ENCODE data around the gene PCDH9.
"Not testable (repeated sequence)": the region's sequence is repeated elsewhere in the genome, so short reads cannot be mapped to it uniquely, and the experiment has no call there.

The PCDH9 gene

DNA sequence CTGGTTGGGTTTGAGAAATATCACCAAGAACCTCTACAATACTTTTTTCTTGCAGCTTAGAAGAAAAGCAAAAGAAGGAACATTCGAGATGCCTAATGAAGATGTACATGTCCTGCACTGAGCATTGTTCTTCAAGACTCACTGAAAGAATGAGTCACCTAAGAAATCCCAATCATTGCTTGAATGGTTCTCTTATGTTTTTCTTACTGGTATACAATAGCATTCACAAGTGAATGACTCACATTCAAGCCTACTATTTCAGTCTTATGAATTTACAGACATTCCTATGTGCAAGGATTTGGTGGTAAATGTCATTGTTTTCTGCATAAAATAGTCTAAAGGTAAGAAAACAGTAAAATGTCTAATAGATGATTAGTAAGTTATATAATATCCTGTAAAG lies 594.6 kb downstream of the PCDH9 start:
- no peak for DNase-seq

- DNase-seq = no peak
These were observed 595.8 kb downstream of the PCDH9 start for GRCh38 chr13:66634384-66634783.

- DNase-seq = no peak
These were observed 602.6 kb downstream of the PCDH9 start for GRCh38 chr13:66627512-66627911.

GRCh38 chr13:66624302-66624701 lies 605.8 kb downstream of the PCDH9 start:
- DNase-seq = no peak

DNA sequence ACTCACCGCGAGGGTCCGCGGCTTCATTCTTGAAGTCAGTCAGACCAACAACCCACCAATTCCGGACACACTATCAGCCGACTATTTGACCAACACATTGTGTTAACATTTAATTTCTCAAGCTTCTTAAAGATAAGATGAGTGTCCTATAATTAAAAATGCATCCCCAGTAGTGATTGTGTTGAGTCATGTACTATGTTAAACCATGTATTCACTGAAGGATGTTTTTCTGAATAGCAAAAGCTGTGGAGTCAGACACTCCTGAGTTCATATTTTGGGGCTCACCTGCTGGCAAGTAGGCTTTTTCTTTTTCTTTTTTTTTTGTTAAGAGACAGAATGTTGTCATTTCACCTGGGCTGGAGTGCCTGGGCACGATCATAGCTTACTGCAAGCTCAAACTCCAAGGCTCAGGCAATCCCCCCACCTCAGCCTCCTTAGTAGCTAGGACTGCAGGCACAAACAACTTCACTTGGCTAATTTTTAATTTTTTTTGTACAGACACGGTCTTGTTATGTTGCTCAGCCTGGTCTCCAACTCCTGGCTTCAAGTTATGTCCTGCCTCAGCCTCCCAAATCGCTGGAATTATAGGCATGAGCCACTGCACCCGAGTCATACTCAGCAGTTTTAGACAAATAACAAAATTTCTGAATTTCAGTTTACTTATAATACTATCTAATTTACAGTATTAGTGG lies 606.9 kb downstream of the PCDH9 start:
- no peak for DNase-seq

- DNase-seq = not testable (repeated sequence)
These were observed 608.2 kb downstream of the PCDH9 start for GRCh38 chr13:66621906-66622447.

DNA sequence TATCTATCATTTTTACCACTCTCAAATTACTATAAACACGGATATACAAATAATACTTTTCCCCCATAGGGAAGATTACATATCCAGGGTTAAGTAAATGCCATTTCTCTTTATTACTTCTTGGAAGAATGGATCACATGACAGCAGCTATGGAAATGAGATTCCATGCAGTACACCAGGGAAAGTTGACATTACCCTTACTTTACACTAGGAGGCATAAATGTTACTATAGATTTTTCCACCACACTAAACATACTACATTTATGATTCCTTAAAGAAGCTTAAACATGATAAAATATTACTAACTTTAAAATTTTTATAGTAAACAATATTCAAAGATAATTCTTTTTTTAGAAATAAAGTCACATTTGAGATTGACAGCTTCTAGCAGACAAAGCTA lies 611.4 kb downstream of the PCDH9 start:
- DNase-seq = peak; percentile 3 to 24

- DNase-seq = no peak
These were observed 612.4 kb downstream of the PCDH9 start for GRCh38 chr13:66617786-66618185.

- no peak for DNase-seq
These were observed 617.2 kb downstream of the PCDH9 start for GRCh38 chr13:66612983-66613382.

GRCh38 chr13:66586489-66586888 lies 643.6 kb downstream of the PCDH9 start:
- peak; percentile 74 to 75 for DNase-seq

DNA sequence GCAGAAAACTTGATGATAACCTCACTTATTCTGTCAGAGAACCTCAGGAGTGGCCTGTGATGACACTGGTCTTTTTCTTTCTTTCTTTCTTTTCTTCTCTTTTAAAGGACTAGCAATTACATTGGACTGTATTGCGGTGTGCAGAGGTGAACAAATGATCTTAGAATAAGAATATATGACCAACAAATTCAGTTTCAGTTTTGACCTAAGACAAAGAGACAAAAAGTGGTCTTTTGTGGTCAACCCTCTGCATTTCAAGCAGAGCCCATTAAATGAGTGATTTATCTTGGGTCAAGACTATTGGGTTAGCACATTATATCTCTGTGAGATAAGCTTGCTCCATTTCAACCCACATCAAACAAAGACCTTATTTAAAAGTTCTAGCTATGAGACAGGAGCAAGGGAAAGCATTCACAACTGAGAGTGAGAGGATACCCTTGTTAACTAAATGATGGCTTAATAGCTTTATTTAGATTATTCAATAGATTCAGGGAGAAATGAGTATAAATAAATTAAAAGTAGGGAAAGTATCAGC lies 644.4 kb downstream of the PCDH9 start:
- DNase-seq = no peak

- DNase-seq = no peak
These were observed 648.5 kb downstream of the PCDH9 start for GRCh38 chr13:66581675-66582074.

DNA sequence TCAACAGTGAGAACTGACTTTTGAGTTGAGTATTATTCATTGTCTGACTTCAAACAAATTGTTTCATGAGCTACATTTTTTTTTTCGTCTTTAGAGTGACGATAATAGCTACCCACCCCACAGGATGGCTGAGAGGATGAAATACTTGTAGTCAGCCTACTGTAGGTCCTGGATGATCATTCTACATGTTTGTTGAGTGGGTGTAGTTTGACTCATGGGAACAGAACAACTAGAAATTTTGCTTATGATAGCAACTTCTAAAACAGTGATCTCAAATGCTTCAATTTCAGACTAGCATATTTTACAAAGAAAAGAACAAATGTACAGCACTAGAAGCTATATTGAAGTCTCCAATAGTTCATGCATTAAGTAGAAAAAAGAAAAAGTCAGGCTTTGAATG lies 651.8 kb downstream of the PCDH9 start:
- DNase-seq = no peak

- no peak for DNase-seq
These were observed 652.8 kb downstream of the PCDH9 start for GRCh38 chr13:66577358-66577757.

- DNase-seq = no peak
These were observed 653.8 kb downstream of the PCDH9 start for GRCh38 chr13:66576381-66576780.

GRCh38 chr13:66574606-66575005 lies 655.5 kb downstream of the PCDH9 start:
- no peak for DNase-seq

DNA sequence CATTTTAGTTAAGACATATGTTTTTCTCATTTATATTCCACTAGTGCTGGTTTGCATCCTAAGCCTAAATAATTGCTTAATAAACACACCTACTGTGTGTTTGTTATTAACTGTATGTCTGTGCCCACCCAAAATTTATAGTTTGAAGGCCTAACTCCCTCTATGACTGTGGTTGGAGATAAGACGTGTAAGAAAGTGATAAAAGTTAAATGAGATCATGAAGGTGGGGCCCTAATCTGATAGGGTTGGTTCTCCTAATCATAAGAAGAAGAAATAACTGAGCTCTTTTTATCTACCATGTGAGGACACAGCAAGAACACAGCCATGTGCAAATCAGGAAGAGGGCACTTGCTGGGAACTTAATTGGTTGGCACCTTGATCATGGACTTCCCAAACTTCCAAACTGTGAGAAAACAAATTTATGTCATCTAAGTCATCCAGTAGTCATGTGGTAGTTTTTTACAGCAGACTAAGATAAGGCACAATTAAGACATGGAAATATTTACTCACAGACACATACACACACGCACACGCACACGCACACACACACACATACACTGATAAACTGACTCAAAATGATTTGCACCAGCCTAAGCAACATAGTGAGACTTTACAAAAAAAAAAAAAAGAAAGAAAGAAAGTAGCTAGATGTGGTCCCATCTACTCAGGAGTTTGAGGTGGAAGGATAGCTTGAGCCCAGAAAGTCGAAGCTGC lies 662.1 kb downstream of the PCDH9 start:
- no peak for DNase-seq

- DNase-seq = no peak
These were observed 664.9 kb downstream of the PCDH9 start for GRCh38 chr13:66565279-66565678.

- DNase-seq = no peak
These were observed 667.1 kb downstream of the PCDH9 start for GRCh38 chr13:66563076-66563475.

DNA sequence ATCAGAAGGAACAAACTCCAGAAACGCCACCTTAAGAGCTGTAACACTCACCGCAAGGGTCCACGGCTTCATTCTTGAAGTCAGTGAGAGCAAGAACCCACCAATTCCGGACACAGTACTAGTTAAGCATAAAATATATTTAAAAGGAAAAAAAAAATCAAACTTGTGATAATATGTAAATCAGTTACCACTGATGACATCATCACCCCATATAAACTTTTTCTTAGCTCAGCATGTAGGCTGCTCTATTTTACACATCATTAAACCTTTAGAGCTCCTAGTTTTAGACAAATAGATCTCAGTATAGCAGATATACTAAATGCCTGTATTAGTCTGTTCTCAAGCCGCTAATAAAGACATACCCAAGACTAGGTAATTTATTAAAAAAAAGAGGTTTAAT lies 668.1 kb downstream of the PCDH9 start:
- no peak for DNase-seq

DNA sequence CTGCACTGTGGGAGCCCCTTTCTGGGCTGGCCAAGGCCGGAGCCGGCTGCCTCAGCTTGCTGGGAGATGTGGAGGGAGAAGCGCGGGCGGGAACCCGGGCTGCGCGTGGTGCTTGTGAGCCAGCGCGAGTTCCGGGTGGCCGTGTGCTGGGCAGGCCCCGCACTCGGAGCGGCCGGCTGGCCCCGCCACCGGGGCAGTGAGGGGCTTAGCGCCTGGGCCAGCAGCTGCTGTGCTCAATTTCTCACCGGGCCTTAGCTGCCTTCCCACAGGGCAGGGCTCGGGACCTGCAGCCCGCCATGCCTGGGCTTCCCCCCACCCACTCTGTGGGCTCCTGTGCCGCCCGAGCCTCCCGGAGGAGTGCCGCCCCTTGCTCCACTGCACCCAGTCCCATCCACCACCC lies 669.1 kb downstream of the PCDH9 start:
- no peak for DNase-seq

DNA sequence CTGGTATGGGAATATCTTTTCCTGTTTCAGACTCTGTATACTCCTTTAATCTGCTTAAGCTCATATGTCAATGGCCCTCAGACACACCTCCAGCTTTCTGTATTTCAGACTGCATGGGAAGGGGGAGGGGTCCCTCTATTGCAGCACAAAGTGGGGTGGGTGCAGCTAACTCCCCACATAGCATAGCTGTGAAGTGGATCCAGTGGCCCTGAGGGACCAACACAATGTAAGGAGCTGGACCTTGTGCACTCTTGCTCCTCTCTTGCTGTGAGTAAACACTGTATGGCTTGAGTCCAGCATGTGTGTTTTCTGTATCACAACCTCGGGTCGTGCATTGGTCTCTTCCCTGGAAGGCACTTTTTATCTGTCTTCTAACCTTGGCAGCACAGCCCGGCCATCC lies 669.9 kb downstream of the PCDH9 start:
- DNase-seq = no peak

DNA sequence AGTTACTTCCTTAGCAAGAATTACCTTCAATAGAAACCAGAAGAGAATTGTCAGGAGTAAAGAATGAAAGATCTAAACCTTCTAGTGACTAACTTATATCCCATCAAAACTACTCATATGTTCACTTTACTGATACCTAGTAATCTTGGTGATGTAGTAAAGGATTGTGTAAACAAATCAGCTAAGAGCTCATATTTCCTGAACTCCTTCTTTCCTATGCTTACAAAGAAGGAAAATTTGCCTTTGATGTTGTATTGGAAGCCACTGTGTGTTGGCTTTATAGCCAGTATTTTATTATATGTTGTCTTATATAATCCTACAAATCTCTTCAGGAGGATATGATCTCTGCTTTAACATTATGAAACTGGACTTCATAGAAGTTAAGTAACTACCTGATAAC lies 671.0 kb downstream of the PCDH9 start:
- no peak for DNase-seq

DNA sequence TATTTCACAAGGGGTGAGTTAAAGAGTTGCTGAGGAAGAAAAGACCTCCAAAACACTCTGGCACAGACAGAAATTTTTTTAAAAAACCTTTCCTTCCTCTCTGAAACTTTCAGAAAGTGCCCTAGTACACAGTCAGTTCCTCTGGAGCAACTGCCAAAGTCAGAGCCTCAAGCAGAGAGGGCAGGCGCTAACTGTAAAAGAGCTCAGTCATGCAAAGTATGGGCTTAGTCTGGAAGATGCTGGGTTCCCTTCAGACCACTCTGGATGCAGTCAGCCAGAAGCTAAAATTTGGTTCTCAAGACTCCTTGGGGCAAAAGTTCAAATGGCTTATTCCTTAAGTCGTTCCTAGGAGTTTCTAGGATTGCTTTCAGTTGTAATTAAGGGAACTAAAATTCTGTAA lies 671.6 kb downstream of the PCDH9 start:
- peak in 1 of 2 experiments; percentile 30 for DNase-seq
